SK-N-SH (cell line): Measurements from ENCODE around the gene EXOC6. TPM values are rescaled to one million over a fixed set of nuclear protein-coding genes. Genes with fewer than 3 reads are reported as not detected.

Experiments used
- CTCF ChIA-PET: fragments of 300-600, 350-600 bp; formaldehyde crosslinking; extraction: SDS; loops from one replicate; lab custom pipeline; 2021; lab: Yijun Ruan, JAX
- POLR2A ChIA-PET: fragments of 350-600 bp; sonication (Branson Sonifier 250); formaldehyde crosslinking; extraction: SDS; loops from one replicate; lab custom pipeline; 2020; ENCODE audit warnings: antibody characterized with exemption, inconsistent platforms; lab: Yijun Ruan, JAX
- DNase-seq: peaks from one replicate; pipeline ENCODE4 v3.0.0; 2012
- H2AFZ ChIP-seq: fragments of 200-600 bp; sonication (generic); 2 replicates; pipeline ENCODE4 v1.8.1; 2016; ENCODE audit warnings: antibody characterized with exemption, mild to moderate bottlenecking, low read depth
- H3F3A ChIP-seq: fragments of 200-600 bp; sonication (generic); replicated peaks from 2 replicates; pipeline ENCODE3; 2016; ENCODE audit warnings: antibody characterized with exemption, mild to moderate bottlenecking; ENCODE audit not compliant: insufficient read depth
- H3K27ac ChIP-seq, 2 experiments: fragments of 200-500 bp in 1 of 2; fragments of 200-600 bp in 1 of 2; sonication (Bioruptor generic) in 1 of 2; sonication (generic), shearing (Covaris generic) in 1 of 2; 2 replicates each; pipeline versions ENCODE4 v1.5.1 to v1.6.1; 2014 to 2016; ENCODE audit warnings: low read depth in 2 of 2, inconsistent platforms in 1 of 2, low read length in 1 of 2, mild to moderate bottlenecking in 1 of 2, mixed read lengths in 1 of 2
- H3K27me3 ChIP-seq: fragments of 200-600 bp; sonication (generic), shearing (Covaris generic); 2 replicates; pipeline ENCODE4 v1.6.1; 2016; ENCODE audit warnings: mixed run types; ENCODE audit not compliant: insufficient read depth
- H3K36me3 ChIP-seq, 2 experiments: fragments of 200-500 bp in 1 of 2; fragments of 200-600 bp in 1 of 2; sonication (Bioruptor generic) in 1 of 2; sonication (generic) in 1 of 2; replicated peaks in 1 of 2; 2 replicates each; pipeline versions ENCODE3 to v1.5.1; 2014 to 2016; ENCODE audit warnings: low read length in 1 of 2, mild to moderate bottlenecking in 1 of 2; ENCODE audit not compliant: insufficient read depth in 2 of 2, control insufficient read depth in 1 of 2
- H3K4me1 ChIP-seq, 2 experiments: fragments of 200-500 bp in 1 of 2; fragments of 200-600 bp in 1 of 2; sonication (Bioruptor generic) in 1 of 2; sonication (generic), shearing (Covaris generic) in 1 of 2; 2 replicates each; pipeline versions ENCODE4 v1.5.1 to v1.6.1; 2014 to 2016; ENCODE audit warnings: low read depth in 1 of 2, low read length in 1 of 2, mixed run types in 1 of 2; ENCODE audit not compliant: insufficient read depth in 2 of 2, control insufficient read depth in 1 of 2
- H3K4me2 ChIP-seq: fragments of 200-600 bp; sonication (generic), shearing (Covaris generic); 2 replicates; pipeline ENCODE4 v1.6.1; 2017; ENCODE audit warnings: mixed run types
- H3K4me3 ChIP-seq, 2 experiments: fragments of 200-500 bp in 1 of 2; fragments of 200-600 bp in 1 of 2; sonication (Bioruptor generic) in 1 of 2; sonication (generic), shearing (Covaris generic) in 1 of 2; 2 replicates each; pipeline versions ENCODE4 v1.5.1 to v1.8.1; 2014 to 2016; ENCODE audit warnings: low read depth in 2 of 2, inconsistent platforms in 1 of 2, low read length in 1 of 2, mild to moderate bottlenecking in 1 of 2, mixed read lengths in 1 of 2, moderate library complexity in 1 of 2
- H3K79me2 ChIP-seq: fragments of 200-600 bp; sonication (generic); 2 replicates; pipeline ENCODE4 v1.8.1; 2017; ENCODE audit warnings: mild to moderate bottlenecking; ENCODE audit not compliant: insufficient read depth
- H3K9ac ChIP-seq: fragments of 200-600 bp; sonication (generic); 2 replicates; pipeline ENCODE4 v1.6.1; 2017; ENCODE audit warnings: mixed run types
- H3K9me2 ChIP-seq: fragments of 200-600 bp; sonication (generic); 2 replicates; pipeline ENCODE4 v1.6.1; 2017; ENCODE audit warnings: mixed run types
- H3K9me3 ChIP-seq: fragments of 200-600 bp; sonication (generic); 2 replicates; pipeline ENCODE4 v1.6.1; 2017; ENCODE audit warnings: mixed run types, mild to moderate bottlenecking, moderate library complexity
- H4K20me1 ChIP-seq: fragments of 200-600 bp; sonication (generic); 2 replicates; pipeline ENCODE4 v1.6.1; 2017; ENCODE audit warnings: mild to moderate bottlenecking, mixed run types; ENCODE audit not compliant: insufficient read depth
- CHD2 ChIP-seq: fragments of 150-350 bp; IDR thresholded peaks from 2 replicates; pipeline ENCODE4 v1.6.1; 2018; ENCODE audit warnings: low read length; ENCODE audit not compliant: partially characterized antibody
- ELF1 ChIP-seq: IDR thresholded peaks from 2 replicates; pipeline ENCODE4 v1.4.0; 2012
- FOSL2 ChIP-seq: IDR thresholded peaks from 2 replicates; pipeline ENCODE4 v1.4.0; 2012; ENCODE audit warnings: low read depth, mild to moderate bottlenecking, moderate library complexity, borderline replicate concordance
- FOXJ3 ChIP-seq: sonication (generic); formaldehyde crosslinking; IDR thresholded peaks from 2 replicates; pipeline ENCODE4 v1.5.1; 2020; ENCODE audit warnings: mild to moderate bottlenecking, missing genetic modification reagents
- REST ChIP-seq: IDR thresholded peaks from 2 replicates; pipeline ENCODE4 v1.6.1; 2012; ENCODE audit warnings: mild to moderate bottlenecking, low read depth, low read length, moderate library complexity
- TCF12 ChIP-seq: IDR thresholded peaks from 2 replicates; pipeline ENCODE4 v1.4.0; 2012
- YY1 ChIP-seq: IDR thresholded peaks from 2 replicates; pipeline ENCODE4 v1.4.0; 2012; ENCODE audit warnings: low read depth, mild to moderate bottlenecking
- WGBS: methylation state at CpG from one replicate; pipeline ENCODE4 v1.1.6; 2017; ENCODE audit warnings: low lambda C conversion rate; 5-methylcytosine and 5-hydroxymethylcytosine counted together
- polyA plus RNA-seq, 3 experiments: library from polyadenylated mRNA; depleted of rRNA; stranded (reverse); fragments of >200 nt; gene quantifications; 2 replicates each; pipeline ENCODE4 v1.2.3, GENCODE V29; 2012
- TF ChIP-seq, protein P1 (sequence below): IDR thresholded peaks from 2 replicates; pipeline ENCODE4 v1.4.0; 2012; ENCODE audit warnings: low read depth, borderline replicate concordance
- TF ChIP-seq, protein P2 (sequence below): fragments of 150-350 bp; IDR thresholded peaks from 2 replicates; pipeline ENCODE4 v1.6.1; 2017; ENCODE audit warnings: antibody characterized with exemption, low read length, low read depth, borderline replicate concordance
- TF ChIP-seq, protein P3 (sequence below): fragments of 150-350 bp; IDR thresholded peaks from 2 replicates; pipeline ENCODE4 v1.6.1; 2016; ENCODE audit warnings: mild to moderate bottlenecking, low read depth, low read length

EXOC6 gene
- polyA plus RNA-seq, 1 of the 3 experiments (the other 2 are of a cell fraction) = 2.3 TPM

- no peak overlapping the region for H3K27ac ChIP-seq
- no peaks in the 10 kb centered on the region for H3K36me3 ChIP-seq
- H3K9me3 ChIP-seq = no peaks in the 10 kb centered on the region
- ChIA-PET POLR2A (no interaction called here), CTCF (interaction anchor here (1.1 to 8.6 kb wide), 11 partner anchors 12 to 299 kb away, joined by 3 to 69 read pairs (median 7); partner anchors contain the start of gene CYP26C1)
- H3K4me1 ChIP-seq = peaks cover 0 to 38% of the 10 kb centered on the region in 2 experiments; a peak in 1 of 4 replicates
- H3K27me3 ChIP-seq = peaks cover 43% of the 10 kb centered on the region
- TF ChIP-seq CHD2 (no peak), FOXJ3 (CRISPR knock-in tag) (no peak), ELF1 (no peak), FOSL2 (no peak), YY1 (no peak), REST (no peak), TCF12 (no peak)
- TF ChIP-seq, protein P1, sequence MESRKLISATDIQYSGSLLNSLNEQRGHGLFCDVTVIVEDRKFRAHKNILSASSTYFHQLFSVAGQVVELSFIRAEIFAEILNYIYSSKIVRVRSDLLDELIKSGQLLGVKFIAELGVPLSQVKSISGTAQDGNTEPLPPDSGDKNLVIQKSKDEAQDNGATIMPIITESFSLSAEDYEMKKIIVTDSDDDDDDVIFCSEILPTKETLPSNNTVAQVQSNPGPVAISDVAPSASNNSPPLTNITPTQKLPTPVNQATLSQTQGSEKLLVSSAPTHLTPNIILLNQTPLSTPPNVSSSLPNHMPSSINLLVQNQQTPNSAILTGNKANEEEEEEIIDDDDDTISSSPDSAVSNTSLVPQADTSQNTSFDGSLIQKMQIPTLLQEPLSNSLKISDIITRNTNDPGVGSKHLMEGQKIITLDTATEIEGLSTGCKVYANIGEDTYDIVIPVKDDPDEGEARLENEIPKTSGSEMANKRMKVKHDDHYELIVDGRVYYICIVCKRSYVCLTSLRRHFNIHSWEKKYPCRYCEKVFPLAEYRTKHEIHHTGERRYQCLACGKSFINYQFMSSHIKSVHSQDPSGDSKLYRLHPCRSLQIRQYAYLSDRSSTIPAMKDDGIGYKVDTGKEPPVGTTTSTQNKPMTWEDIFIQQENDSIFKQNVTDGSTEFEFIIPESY = no peak
- TF ChIP-seq, protein P2, sequence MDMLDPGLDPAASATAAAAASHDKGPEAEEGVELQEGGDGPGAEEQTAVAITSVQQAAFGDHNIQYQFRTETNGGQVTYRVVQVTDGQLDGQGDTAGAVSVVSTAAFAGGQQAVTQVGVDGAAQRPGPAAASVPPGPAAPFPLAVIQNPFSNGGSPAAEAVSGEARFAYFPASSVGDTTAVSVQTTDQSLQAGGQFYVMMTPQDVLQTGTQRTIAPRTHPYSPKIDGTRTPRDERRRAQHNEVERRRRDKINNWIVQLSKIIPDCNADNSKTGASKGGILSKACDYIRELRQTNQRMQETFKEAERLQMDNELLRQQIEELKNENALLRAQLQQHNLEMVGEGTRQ = no peak
- TF ChIP-seq, protein P3, sequence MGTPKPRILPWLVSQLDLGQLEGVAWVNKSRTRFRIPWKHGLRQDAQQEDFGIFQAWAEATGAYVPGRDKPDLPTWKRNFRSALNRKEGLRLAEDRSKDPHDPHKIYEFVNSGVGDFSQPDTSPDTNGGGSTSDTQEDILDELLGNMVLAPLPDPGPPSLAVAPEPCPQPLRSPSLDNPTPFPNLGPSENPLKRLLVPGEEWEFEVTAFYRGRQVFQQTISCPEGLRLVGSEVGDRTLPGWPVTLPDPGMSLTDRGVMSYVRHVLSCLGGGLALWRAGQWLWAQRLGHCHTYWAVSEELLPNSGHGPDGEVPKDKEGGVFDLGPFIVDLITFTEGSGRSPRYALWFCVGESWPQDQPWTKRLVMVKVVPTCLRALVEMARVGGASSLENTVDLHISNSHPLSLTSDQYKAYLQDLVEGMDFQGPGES = no peak
- no peak overlapping the region for H2AFZ ChIP-seq
- no peaks in the 10 kb centered on the region for H3K79me2 ChIP-seq
- 64% methylated on average over 2 of the region's 2 CpGs for WGBS
- H3F3A ChIP-seq = peaks cover 4% of the 10 kb centered on the region
- H3K4me2 ChIP-seq = no peak overlapping the region
- no peak overlapping the region for H3K4me3 ChIP-seq
- no peak for DNase-seq
- no peaks in the 10 kb centered on the region for H4K20me1 ChIP-seq
- H3K9ac ChIP-seq = no peak overlapping the region
- H3K9me2 ChIP-seq = no peaks in the 10 kb centered on the region
These were observed 228.6 kb downstream of the EXOC6 start for GRCh38 chr10:93076871-93077270.
